CD4-positive, alpha-beta T cell (primary cell): ENCODE measurements around the gene KRTAP17-1. TPM values are rescaled to one million over a fixed set of nuclear protein-coding genes. Genes with fewer than 3 reads are reported as not detected.
A peak's percentile ranks its signal among the peaks of the same experiment; 100 is the strongest.

Source experiments
- ATAC-seq: fragments of 200-7000 bp; cut with Tn5 transposase; one replicate; pipeline ENCODE4 v1.10.0; 2022; ENCODE audit warnings: mild to moderate bottlenecking; ENCODE audit not compliant: poor library complexity
- CTCF ChIA-PET: fragments of 350-600 bp; sonication (Branson Sonifier 250); formaldehyde crosslinking; loops from one replicate; lab custom pipeline; 2021; ENCODE audit warnings: antibody characterized with exemption, inconsistent platforms; lab: Charles Lee
- POLR2A ChIA-PET: fragments of 350-600 bp; sonication (Branson Sonifier 250); formaldehyde crosslinking; loops from one replicate; lab custom pipeline; 2021; ENCODE audit warnings: antibody characterized with exemption, inconsistent platforms; lab: Charles Lee
- DNase-seq, 14 experiments: peaks; one replicate each; pipeline ENCODE4 v3.0.0-alpha.2; 2013 to 2020; ENCODE audit warnings: mixed read lengths in 2 of 14
- H3K27ac ChIP-seq, 2 donors: one replicate each; pipeline versions ENCODE4 v1.5.1 to v1.7.0; 2013; ENCODE audit warnings: low read length in 2 of 2, low read depth in 1 of 2, mild to moderate bottlenecking in 1 of 2
- H3K27me3 ChIP-seq, 2 experiments: 1 replicate in 1 of 2; 2 replicates in 1 of 2; pipeline versions ENCODE4 v1.6.1 to v1.7.0; 2013; ENCODE audit warnings: low read length in 2 of 2, control low read depth in 1 of 2, mild to moderate bottlenecking in 1 of 2, moderate library complexity in 1 of 2; ENCODE audit not compliant: insufficient read depth in 2 of 2, control insufficient read depth in 1 of 2
- H3K36me3 ChIP-seq: one replicate; pipeline ENCODE4 v1.6.1; 2013; ENCODE audit warnings: low read length, control low read depth; ENCODE audit not compliant: insufficient read depth
- H3K4me1 ChIP-seq: one replicate; pipeline ENCODE4 v1.6.1; 2013; ENCODE audit warnings: low read length, control low read depth; ENCODE audit not compliant: insufficient read depth
- H3K4me3 ChIP-seq: one replicate; pipeline ENCODE4 v1.5.1; 2013; ENCODE audit warnings: mild to moderate bottlenecking, low read length, moderate library complexity
- H3K9me3 ChIP-seq, 2 experiments: 1 replicate in 1 of 2; 2 replicates in 1 of 2; pipeline versions ENCODE4 v1.6.1 to v1.7.0; 2013; ENCODE audit warnings: low read length in 2 of 2, mild to moderate bottlenecking in 2 of 2, control low read depth in 1 of 2, moderate library complexity in 1 of 2; ENCODE audit not compliant: control insufficient read depth in 1 of 2, insufficient read depth in 1 of 2
- H3K27ac Mint-ChIP-seq: one replicate; pipeline ENCODE4 v1.8.0; 2020; ENCODE audit warnings: mixed read lengths
- H3K27me3 Mint-ChIP-seq: one replicate; pipeline ENCODE4 v1.8.0; 2021; ENCODE audit warnings: mixed read lengths
- H3K36me3 Mint-ChIP-seq: one replicate; pipeline ENCODE4 v1.8.0; 2021; ENCODE audit warnings: low read depth, mixed read lengths
- H3K4me1 Mint-ChIP-seq: one replicate; pipeline ENCODE4 v1.8.0; 2021; ENCODE audit warnings: low read depth, mixed read lengths
- H3K4me3 Mint-ChIP-seq: one replicate; pipeline ENCODE4 v1.8.0; 2020; ENCODE audit warnings: mild to moderate bottlenecking, mixed read lengths
- H3K9me3 Mint-ChIP-seq: one replicate; pipeline ENCODE4 v1.8.0; 2020; ENCODE audit warnings: mixed read lengths
- CTCF ChIP-seq: fragments of 200-600 bp; IDR thresholded peaks from one replicate; pipeline ENCODE4 v1.8.0; 2022; ENCODE audit warnings: antibody characterized with exemption, mild to moderate bottlenecking
- intact Hi-C, 2 experiments: fragments of 100-400 bp; cut with DNase I in 1 of 2; cut with micrococcal nuclease in 1 of 2; formaldehyde crosslinking; loops; one replicate each; pipeline versions ENCODE4 v1.15.1 to v1.9.0; 2023 to 2025; cut with DNase I, micrococcal nuclease
- total RNA-seq, 174 experiments: library from RNA in 2 of 174; stranded (reverse) in 2 of 174; gene quantifications; one replicate each; pipeline ENCODE4 v1.2.3 and lab custom pipeline; 2021 to 2026

Gene KRTAP17-1
- total RNA-seq, 2 experiments from 2014 or later = not detected

- POLR2A ChIA-PET = interaction anchor here (0.6 to 1.4 kb wide), 2 partner anchors 10 to 19 kb away, joined by 3 to 5 read pairs; partner anchors contain the start of gene KRTAP16-1
- no peak for DNase-seq
- no peak for ATAC-seq
- Mint-ChIP-seq H3K27ac (no peak overlapping the region), H3K36me3 (no peaks in the 10 kb centered on the region), H3K4me1 (peaks cover 49% of the 10 kb centered on the region), H3K9me3 (no peaks in the 10 kb centered on the region), H3K4me3 (no peak overlapping the region), H3K27me3 (no peaks in the 10 kb centered on the region)
- CTCF ChIA-PET = no interaction called here
- H3K27me3 ChIP-seq = no peaks in the 10 kb centered on the region
- no peaks in the 10 kb centered on the region for H3K9me3 ChIP-seq
- no peak overlapping the region for H3K4me3 ChIP-seq
- intact Hi-C loops = loop anchor here in 1 of 2 experiments (5.0 to 10.0 kb wide), 2 partner anchors 167 to 219 kb away; no protein-coding TSS in a partner anchor
- TF ChIP-seq CTCF = no peak
- no peaks in the 10 kb centered on the region for H3K36me3 ChIP-seq
- peaks cover 65% of the 10 kb centered on the region for H3K4me1 ChIP-seq
- no peak overlapping the region for H3K27ac ChIP-seq
Measured at GRCh38 chr17:41328207-41328606, 12.7 kb upstream of the KRTAP17-1 start.

GRCh38 chr17:41327411-41328120 lies 12.1 kb upstream of the KRTAP17-1 start:
- ChIA-PET CTCF (no interaction called here), POLR2A (interaction anchor here (0.6 kb wide), 1 partner anchor 11 kb away, joined by 3 read pairs; no protein-coding TSS in a partner anchor)
- no peak for TF ChIP-seq CTCF
- DNase-seq (no peak), ATAC-seq (no peak)
- Histone ChIP-seq H3K36me3 (no peaks in the 10 kb centered on the region), H3K27ac (no peak overlapping the region), H3K27me3 (no peaks in the 10 kb centered on the region), H3K4me1 (peaks cover 70% of the 10 kb centered on the region), H3K4me3 (no peak overlapping the region), H3K9me3 (no peaks in the 10 kb centered on the region)
- H3K4me3 Mint-ChIP-seq = no peak overlapping the region
- peak overlapping the region; percentile 74 for H3K27ac Mint-ChIP-seq
- no peaks in the 10 kb centered on the region for H3K9me3 Mint-ChIP-seq
- intact Hi-C loops = loop anchor here in 1 of 2 experiments (5.0 to 10.0 kb wide), 2 partner anchors 167 to 220 kb away; no protein-coding TSS in a partner anchor
- peaks cover 52% of the 10 kb centered on the region for H3K4me1 Mint-ChIP-seq
- no peaks in the 10 kb centered on the region for H3K27me3 Mint-ChIP-seq
- H3K36me3 Mint-ChIP-seq = no peaks in the 10 kb centered on the region

DNA sequence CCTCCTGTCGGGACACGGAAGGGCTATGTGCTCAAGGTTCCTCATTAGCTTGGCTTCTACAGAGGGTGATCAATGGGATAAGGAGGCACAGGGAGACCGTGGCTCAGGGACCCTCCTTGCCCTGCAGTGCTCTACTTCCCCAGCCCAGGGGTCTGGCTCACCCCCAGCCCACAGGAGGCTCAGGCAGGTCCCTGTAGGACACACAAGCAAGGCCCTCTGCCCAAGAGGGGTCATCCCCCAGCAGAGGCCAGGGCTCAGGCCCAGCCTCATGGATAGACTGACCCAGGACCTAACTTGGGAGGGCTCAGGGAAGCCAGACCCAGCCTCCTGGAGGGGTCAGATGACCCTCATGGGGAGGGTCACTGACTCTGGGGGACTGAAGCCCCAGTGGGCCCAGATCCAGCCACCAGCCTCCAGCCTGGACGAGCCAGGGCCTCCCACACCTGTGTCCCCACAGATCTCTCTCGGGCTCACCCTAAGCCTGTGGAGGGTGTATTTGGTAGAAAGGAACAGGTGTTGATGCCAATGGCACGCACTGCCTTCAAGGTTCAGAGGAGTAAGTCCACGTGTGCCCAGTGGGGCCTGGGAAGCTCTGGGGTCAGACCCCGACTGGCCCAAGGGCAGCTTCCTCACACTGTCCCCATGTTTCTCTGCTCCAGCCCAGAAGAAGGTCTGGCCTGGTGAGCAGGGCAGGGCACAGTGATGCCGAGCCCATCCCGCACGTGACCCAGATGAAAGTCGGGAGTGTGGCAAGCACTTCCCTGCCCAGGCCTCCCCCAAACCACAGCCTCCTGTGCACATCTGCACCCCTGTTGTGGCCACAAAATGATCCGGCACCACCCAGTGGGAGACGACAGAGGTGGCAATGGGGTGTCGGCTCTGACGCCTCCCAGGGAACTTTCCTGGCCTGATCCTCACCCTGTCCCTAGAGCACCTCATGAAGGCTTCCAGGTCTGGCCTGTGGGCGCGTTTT lies 10.9 kb upstream of the KRTAP17-1 start:
- Histone ChIP-seq H3K36me3 (no peaks in the 10 kb centered on the region), H3K9me3 (no peaks in the 10 kb centered on the region), H3K27me3 (no peaks in the 10 kb centered on the region), H3K4me3 (no peak overlapping the region), H3K27ac (no peak overlapping the region), H3K4me1 (peaks cover 76% of the 10 kb centered on the region)
- DNase-seq (peak in 7 of 14 experiments; percentile 10 to 68 (median 49)), ATAC-seq (peak; percentile 58)
- Mint-ChIP-seq H3K36me3 (no peaks in the 10 kb centered on the region), H3K27me3 (no peaks in the 10 kb centered on the region), H3K9me3 (no peaks in the 10 kb centered on the region), H3K27ac (peak overlapping the region; percentile 74), H3K4me3 (no peak overlapping the region), H3K4me1 (peaks cover 59% of the 10 kb centered on the region)
- ChIA-PET CTCF (no interaction called here), POLR2A (no interaction called here)
- TF ChIP-seq CTCF = no peak
- intact Hi-C loops = loop anchor here in 1 of 2 experiments (5.0 to 10.0 kb wide), 2 partner anchors 168 to 221 kb away; no protein-coding TSS in a partner anchor
